Ovary (tissue), 9 donors: ENCODE results near the gene STX3. TPM values are rescaled to one million over a fixed set of nuclear protein-coding genes. Genes with fewer than 3 reads are reported as not detected.

Experiments used
- DNase-seq, 5 donors: peaks; one replicate each; pipeline ENCODE4 v3.0.0-alpha.2; 2019 to 2020
- H3K27ac ChIP-seq, 2 donors: fragments of 200-600 bp; one replicate each; pipeline versions ENCODE4 v1.5.1 to v1.8.0; 2019 to 2022
- H3K27me3 ChIP-seq: fragments of 200-600 bp; one replicate; pipeline ENCODE4 v1.8.0; 2022
- H3K36me3 ChIP-seq: fragments of 200-600 bp; sonication (generic); one replicate; pipeline ENCODE4 v1.5.1; 2019
- H3K4me1 ChIP-seq: one replicate; pipeline ENCODE4 v1.8.1; 2013; ENCODE audit warnings: mild to moderate bottlenecking, moderate library complexity; ENCODE audit not compliant: insufficient read depth
- H3K4me3 ChIP-seq: fragments of 200-600 bp; sonication (generic); one replicate; pipeline ENCODE4 v1.5.1; 2017
- H3K9me3 ChIP-seq, 2 donors: fragments of 200-600 bp in 1 of 2; sonication (generic) in 1 of 2; one replicate each; pipeline versions ENCODE4 v1.5.1 to v1.8.1; 2013 to 2019; ENCODE audit warnings: mild to moderate bottlenecking in 1 of 2, moderate library complexity in 1 of 2
- CTCF ChIP-seq, 3 donors: fragments of 450-650 bp in 2 of 3; fragments of 200-600 bp in 1 of 3; IDR thresholded peaks; one replicate each; pipeline versions ENCODE4 v1.5.1 to v1.8.0; 2016 to 2022; ENCODE audit warnings: antibody characterized with exemption in 3 of 3, mild to moderate bottlenecking in 1 of 3
- EP300 ChIP-seq: sonication (generic); formaldehyde crosslinking; IDR thresholded peaks from one replicate; pipeline ENCODE4 v1.6.1; 2017; ENCODE audit warnings: antibody characterized with exemption
- POLR2A ChIP-seq: fragments of 450-650 bp; IDR thresholded peaks from one replicate; pipeline ENCODE4 v1.6.1; 2017; ENCODE audit warnings: antibody characterized with exemption, mild to moderate bottlenecking, moderate library complexity
- WGBS, 3 donors: extraction: QIAGEN DNeasy Blood & Tissue Kit in 1 of 3; methylation state at CpG; one replicate each; pipeline versions ENCODE4 v1.1.5 to v1.1.7; 2013 to 2017; 5-methylcytosine and 5-hydroxymethylcytosine counted together
- intact Hi-C, 4 donors: fragments of 100-400 bp; cut with DNase I; formaldehyde crosslinking; loops; one replicate each; pipeline versions ENCODE4 v1.11.0 to v1.15.1; 2022 to 2023
- polyA plus RNA-seq, 2 donors: library from polyadenylated mRNA; stranded (reverse); fragments of 200-250 nt in 1 of 2; fragments of 350-450 nt in 1 of 2; fragmentation: Illumina TruSeq in 1 of 2; extraction: RNeasy Lipid Tissue Mini Kit (QIAGEN cat#74804) in 1 of 2; gene quantifications; one replicate each; pipeline ENCODE4 v1.2.3, GENCODE V29; 2013 to 2014
- total RNA-seq, 7 donors: library from RNA; depleted of rRNA in 2 of 7; stranded (reverse); fragments of >200 nt in 2 of 7; fragmentation: NEBNext Ultra II Directional in 3 of 7; extraction: Animal tissue kit (Norgen Biotek cat#: 25700) in 3 of 7; gene quantifications; one replicate each; pipeline versions ENCODE4 v1.1.0 to v1.2.4, GENCODE V29; 2016 to 2023
- donor health status: DM: no; HTN: no; CAD: no; lungs with moderate emphysema.
- donor health status: DM: no; HTN: no; CAD: no.
- donor health status: Bipolar disorder and iron deficiency.
- donor health status: DM: yes; HTN: yes; CAD: no.
- donor health status: DM: no; HTN: no; CAD: no.
- donor health status: DM: yes; HTN: yes; CAD: no.

Gene STX3
- total and polyA plus RNA-seq, 9 donors, result 13.3 to 29.4 (median 16.2) TPM

DNA sequence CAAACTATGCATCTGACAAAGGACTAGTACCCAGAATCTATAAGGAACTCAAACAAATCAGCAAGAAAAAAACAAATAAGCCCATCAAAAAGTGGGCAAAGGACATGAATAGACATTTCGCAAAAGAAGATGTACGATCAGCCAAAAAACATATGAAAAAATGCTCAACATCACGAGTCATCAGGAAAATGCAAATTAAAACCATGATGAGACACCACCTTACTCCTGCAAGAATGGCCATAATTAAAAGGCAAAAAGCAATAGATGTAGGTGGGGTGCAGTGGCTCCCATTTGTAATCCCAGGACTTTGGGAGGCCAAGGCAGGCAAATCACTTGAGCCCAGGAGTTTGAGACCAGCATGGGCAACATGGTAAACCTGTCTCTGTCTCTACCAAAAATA lies 31.1 kb upstream of the STX3 start:
- WGBS, 3 donors, result 65 to 87% (median 79%) methylated on average over 3 of the region's 3 CpGs
- Histone ChIP-seq H3K9me3 (no peaks in the 10 kb centered on the region), H3K27me3 (no peaks in the 10 kb centered on the region), H3K4me3 (no peak overlapping the region), H3K27ac (no peak overlapping the region), H3K4me1 (no peaks in the 10 kb centered on the region), H3K36me3 (no peaks in the 10 kb centered on the region)
- no peak for DNase-seq
- intact Hi-C loops, result no loop called here
- no peak for TF ChIP-seq POLR2A
- no peak for TF ChIP-seq EP300
- TF ChIP-seq CTCF (IDR thresholded peaks at IDR 0.05), result no peak

DNA sequence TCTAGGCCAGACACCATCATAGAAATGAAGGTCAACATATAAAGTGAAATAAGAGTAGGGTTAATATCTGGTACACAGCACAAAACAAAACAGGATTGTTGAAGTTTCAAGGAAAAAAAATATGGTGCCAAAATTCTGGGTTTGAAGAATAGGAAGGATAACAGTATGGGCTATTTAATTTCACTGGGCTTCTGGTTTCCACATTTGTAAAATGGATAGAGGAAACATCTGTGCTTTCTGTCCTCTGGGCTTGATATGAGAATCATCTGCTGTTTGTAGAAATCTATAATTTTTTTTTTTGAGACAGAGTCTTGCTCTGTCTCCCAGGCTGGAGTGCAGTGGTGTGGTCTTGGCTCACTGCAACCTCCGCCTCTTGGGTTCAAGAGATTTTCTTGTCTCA lies 27.8 kb upstream of the STX3 start:
- Histone ChIP-seq H3K27me3 (no peaks in the 10 kb centered on the region), H3K27ac (no peak overlapping the region), H3K36me3 (no peaks in the 10 kb centered on the region), H3K9me3 (no peaks in the 10 kb centered on the region), H3K4me1 (no peaks in the 10 kb centered on the region), H3K4me3 (no peak overlapping the region)
- intact Hi-C loops, result no loop called here
- DNase-seq, result no peak
- TF ChIP-seq EP300, result no peak
- TF ChIP-seq CTCF (IDR thresholded peaks at IDR 0.05), result no peak
- TF ChIP-seq POLR2A, result no peak
- WGBS, 3 donors, result 86 to 94% (median 93%) methylated on average over 1 of the region's 1 CpG

DNA sequence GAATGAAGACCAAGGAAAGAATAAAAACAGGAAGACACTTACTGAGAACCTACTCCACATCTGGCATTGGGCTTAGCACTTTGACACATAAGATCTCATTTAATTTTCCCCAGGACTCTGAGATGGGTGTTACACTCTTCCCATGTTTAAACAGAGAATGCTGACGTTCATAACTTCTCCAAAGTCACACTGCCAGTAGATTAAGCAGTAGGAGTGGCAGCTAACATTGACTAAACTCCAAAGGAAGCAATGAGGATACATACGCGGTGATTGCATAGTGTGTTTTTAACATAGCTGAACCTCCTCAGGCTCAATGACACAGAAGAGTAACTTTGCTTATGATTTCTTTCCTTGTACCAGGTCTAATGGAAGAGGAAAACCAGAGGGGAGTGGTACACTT lies 27.0 kb upstream of the STX3 start:
- intact Hi-C loops, result no loop called here
- no peaks in the 10 kb centered on the region for H3K27me3 ChIP-seq
- no peaks in the 10 kb centered on the region for H3K9me3 ChIP-seq
- DNase-seq, result no peak
- TF ChIP-seq POLR2A, result no peak
- TF ChIP-seq EP300, result no peak
- no peak for TF ChIP-seq CTCF (IDR thresholded peaks at IDR 0.05)
- H3K36me3 ChIP-seq, result no peaks in the 10 kb centered on the region
- no peak overlapping the region for H3K4me3 ChIP-seq
- H3K4me1 ChIP-seq, result no peaks in the 10 kb centered on the region
- H3K27ac ChIP-seq, result no peak overlapping the region
- WGBS, 3 donors, result 63 to 78% (median 73%) methylated on average over 3 of the region's 3 CpGs

DNA sequence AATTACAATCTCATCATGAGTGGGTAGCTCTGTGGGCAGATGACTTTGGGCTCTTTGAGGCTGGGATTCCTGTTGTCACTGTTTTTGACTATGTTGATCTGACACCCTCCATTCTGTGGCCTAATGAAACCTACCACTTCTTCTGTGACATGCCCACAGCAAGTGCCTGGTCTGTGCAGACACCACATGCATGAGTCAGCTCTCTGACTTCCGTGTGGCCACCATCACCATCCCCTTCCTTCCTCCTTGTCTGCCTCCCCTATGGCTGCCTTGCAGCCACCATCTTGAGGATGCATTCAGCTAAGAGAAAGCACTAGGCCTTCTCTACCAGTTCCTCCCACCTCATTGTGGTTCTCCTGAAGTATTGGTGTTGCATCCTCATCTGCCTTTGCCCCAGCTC lies 26.3 kb upstream of the STX3 start:
- Histone ChIP-seq H3K9me3 (no peaks in the 10 kb centered on the region), H3K27ac (no peak overlapping the region), H3K4me3 (no peak overlapping the region), H3K27me3 (no peaks in the 10 kb centered on the region), H3K4me1 (no peaks in the 10 kb centered on the region), H3K36me3 (no peaks in the 10 kb centered on the region)
- intact Hi-C loops, result no loop called here
- no peak for DNase-seq
- 52 to 65% (median 55%) methylated on average over 1 of the region's 1 CpG for WGBS, 3 donors
- TF ChIP-seq POLR2A, result no peak
- no peak for TF ChIP-seq EP300
- TF ChIP-seq CTCF (IDR thresholded peaks at IDR 0.05), result no peak

GRCh38 chr11:59729834-59730233 lies 25.3 kb upstream of the STX3 start:
- Histone ChIP-seq H3K9me3 (no peaks in the 10 kb centered on the region), H3K4me3 (no peak overlapping the region), H3K36me3 (no peaks in the 10 kb centered on the region), H3K27me3 (no peaks in the 10 kb centered on the region), H3K27ac (no peak overlapping the region), H3K4me1 (no peaks in the 10 kb centered on the region)
- no peak for DNase-seq
- TF ChIP-seq CTCF (IDR thresholded peaks at IDR 0.05) (no peak), POLR2A (no peak), EP300 (no peak)
- 76 to 86% (median 83%) methylated on average over 5 of the region's 5 CpGs for WGBS, 3 donors
- intact Hi-C loops, result no loop called here
